Activated B cell treated with CpG ODN at 0.5 μM for 24 hours (primary cell): ENCODE measurements around the gene SPNS3. TPM values are rescaled to one million over a fixed set of nuclear protein-coding genes. Genes with fewer than 3 reads are reported as not detected.

Source experiments
- ATAC-seq: fragments of 200-7000 bp; cut with Tn5 transposase; one replicate; pipeline ENCODE4 v1.10.0; 2021; ENCODE audit warnings: low read depth, mild to moderate bottlenecking, moderate library complexity
- CTCF ChIA-PET: fragments of 350-600 bp; sonication (Branson Sonifier 250); formaldehyde crosslinking; loops from one replicate; lab custom pipeline; 2021; ENCODE audit warnings: antibody characterized with exemption; lab: Charles Lee
- POLR2A ChIA-PET: fragments of 350-600 bp; sonication (Branson Sonifier 250); formaldehyde crosslinking; loops from one replicate; lab custom pipeline; 2021; ENCODE audit warnings: antibody characterized with exemption; lab: Charles Lee
- DNase-seq: peaks from one replicate; pipeline ENCODE4 v3.0.0; 2022
- H3K27ac Mint-ChIP-seq: one replicate; pipeline ENCODE4 v1.8.0; 2020; ENCODE audit warnings: mixed read lengths
- H3K27me3 Mint-ChIP-seq: one replicate; pipeline ENCODE4 v1.8.0; 2021; ENCODE audit warnings: mixed read lengths
- H3K36me3 Mint-ChIP-seq: one replicate; pipeline ENCODE4 v1.8.0; 2021; ENCODE audit warnings: low read depth, mixed read lengths
- H3K4me1 Mint-ChIP-seq: one replicate; pipeline ENCODE4 v1.8.0; 2021; ENCODE audit warnings: mixed read lengths
- H3K4me3 Mint-ChIP-seq: one replicate; pipeline ENCODE4 v1.8.0; 2020; ENCODE audit warnings: mild to moderate bottlenecking, mixed read lengths
- H3K9me3 Mint-ChIP-seq: one replicate; pipeline ENCODE4 v1.8.0; 2020; ENCODE audit warnings: mixed read lengths
- intact Hi-C: fragments of 100-400 bp; cut with micrococcal nuclease; formaldehyde crosslinking; loops from one replicate; pipeline ENCODE4 v1.15.1; 2024
- total RNA-seq: library from RNA; stranded (reverse); gene quantifications from 2 replicates; pipeline ENCODE4 v1.2.3, GENCODE V29; 2022
- TF ChIP-seq, protein P1 (sequence below): fragments of 200-600 bp; IDR thresholded peaks from one replicate; pipeline ENCODE4 v1.8.0; 2022; ENCODE audit warnings: antibody characterized with exemption, mild to moderate bottlenecking

SPNS3 gene
- total RNA-seq, 1 donor from 2014 or later: 2.5 TPM

DNA sequence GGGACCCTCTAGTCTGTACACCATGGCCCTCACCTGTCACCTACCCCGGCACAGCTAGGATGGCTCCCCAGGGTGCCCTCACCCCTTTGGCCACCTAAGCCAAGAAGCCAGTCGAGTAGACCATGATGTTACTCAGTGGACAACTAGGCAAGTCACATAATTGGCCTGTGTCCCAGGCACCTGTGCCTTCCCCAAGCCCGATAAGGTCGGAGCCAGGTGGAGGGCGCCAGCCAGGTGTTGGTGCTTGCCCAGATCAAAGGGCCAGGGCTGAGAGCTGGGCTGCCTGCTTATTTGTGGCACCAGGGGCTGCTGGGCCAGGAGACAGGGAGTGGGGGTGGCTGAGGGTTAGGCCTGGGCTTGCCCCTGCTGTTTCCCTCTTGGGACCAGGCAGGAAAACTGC is 81.8 kb downstream of the SPNS3 start:
- TF ChIP-seq, protein P1, sequence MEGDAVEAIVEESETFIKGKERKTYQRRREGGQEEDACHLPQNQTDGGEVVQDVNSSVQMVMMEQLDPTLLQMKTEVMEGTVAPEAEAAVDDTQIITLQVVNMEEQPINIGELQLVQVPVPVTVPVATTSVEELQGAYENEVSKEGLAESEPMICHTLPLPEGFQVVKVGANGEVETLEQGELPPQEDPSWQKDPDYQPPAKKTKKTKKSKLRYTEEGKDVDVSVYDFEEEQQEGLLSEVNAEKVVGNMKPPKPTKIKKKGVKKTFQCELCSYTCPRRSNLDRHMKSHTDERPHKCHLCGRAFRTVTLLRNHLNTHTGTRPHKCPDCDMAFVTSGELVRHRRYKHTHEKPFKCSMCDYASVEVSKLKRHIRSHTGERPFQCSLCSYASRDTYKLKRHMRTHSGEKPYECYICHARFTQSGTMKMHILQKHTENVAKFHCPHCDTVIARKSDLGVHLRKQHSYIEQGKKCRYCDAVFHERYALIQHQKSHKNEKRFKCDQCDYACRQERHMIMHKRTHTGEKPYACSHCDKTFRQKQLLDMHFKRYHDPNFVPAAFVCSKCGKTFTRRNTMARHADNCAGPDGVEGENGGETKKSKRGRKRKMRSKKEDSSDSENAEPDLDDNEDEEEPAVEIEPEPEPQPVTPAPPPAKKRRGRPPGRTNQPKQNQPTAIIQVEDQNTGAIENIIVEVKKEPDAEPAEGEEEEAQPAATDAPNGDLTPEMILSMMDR: no peak
- ATAC-seq (no peak), DNase-seq (no peak)
- intact Hi-C loops: no loop called here
- CTCF ChIA-PET: no interaction called here
- no peak overlapping the region for H3K27ac Mint-ChIP-seq
- POLR2A ChIA-PET: no interaction called here
- no peaks in the 10 kb centered on the region for H3K9me3 Mint-ChIP-seq
- H3K36me3 Mint-ChIP-seq: no peaks in the 10 kb centered on the region
- peaks cover 6% of the 10 kb centered on the region for H3K27me3 Mint-ChIP-seq
- no peaks in the 10 kb centered on the region for H3K4me1 Mint-ChIP-seq
- no peak overlapping the region for H3K4me3 Mint-ChIP-seq

DNA sequence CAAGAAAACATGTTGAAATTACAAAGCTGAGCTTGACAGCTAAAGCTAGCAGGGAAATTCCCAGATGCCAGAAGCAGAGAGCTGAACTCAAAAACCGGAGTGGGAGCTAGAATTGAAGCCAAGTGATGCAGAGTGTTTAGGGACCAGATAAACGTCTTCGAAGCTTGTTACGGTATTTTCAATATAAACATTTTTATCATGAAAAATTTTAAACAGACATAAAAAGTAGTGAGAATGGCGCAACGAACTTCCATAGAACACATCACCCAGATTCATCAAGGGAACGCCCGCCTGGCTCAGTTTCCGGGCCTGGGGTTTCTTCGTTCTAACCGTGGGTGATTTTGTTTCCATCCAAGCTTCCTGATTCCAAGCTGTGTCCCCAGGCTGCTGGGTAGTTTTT is 83.0 kb downstream of the SPNS3 start:
- Mint-ChIP-seq H3K9me3 (no peaks in the 10 kb centered on the region), H3K27me3 (no peaks in the 10 kb centered on the region), H3K4me1 (no peaks in the 10 kb centered on the region), H3K4me3 (no peak overlapping the region), H3K36me3 (no peaks in the 10 kb centered on the region), H3K27ac (no peak overlapping the region)
- DNase-seq: no peak
- ATAC-seq: no peak
- POLR2A ChIA-PET: interaction anchor here (0.7 kb wide), 1 partner anchor 1705 kb away, joined by 7 read pairs; no protein-coding TSS in a partner anchor
- TF ChIP-seq, protein P1: no peak
- intact Hi-C loops: no loop called here
- CTCF ChIA-PET: no interaction called here

DNA sequence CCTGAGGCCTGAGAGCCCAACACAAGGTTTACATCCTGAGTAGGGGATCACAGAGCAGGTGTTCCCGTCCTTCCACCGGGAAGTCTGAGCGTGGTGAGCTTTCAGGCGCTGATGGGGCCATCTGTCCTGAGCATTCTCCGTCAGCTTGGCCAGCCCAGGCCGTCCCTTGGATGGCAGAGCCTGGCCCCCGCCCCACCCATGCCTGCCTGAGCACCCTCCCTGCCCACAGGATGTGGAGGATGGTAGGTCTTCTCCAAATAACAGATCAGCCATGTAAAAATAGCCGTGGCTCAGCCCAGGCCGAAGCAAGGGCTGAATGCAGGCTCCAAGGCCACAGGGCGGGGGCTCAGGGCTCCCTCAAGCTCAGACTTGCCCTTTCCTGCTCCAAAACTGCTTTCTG is 85.2 kb downstream of the SPNS3 start:
- H3K4me3 Mint-ChIP-seq: peak overlapping the region; percentile 41
- intact Hi-C loops: no loop called here
- ATAC-seq (no peak), DNase-seq (no peak)
- no peaks in the 10 kb centered on the region for H3K9me3 Mint-ChIP-seq
- no peaks in the 10 kb centered on the region for H3K27me3 Mint-ChIP-seq
- ChIA-PET POLR2A (no interaction called here), CTCF (no interaction called here)
- TF ChIP-seq, protein P1: no peak
- H3K4me1 Mint-ChIP-seq: peaks cover 3% of the 10 kb centered on the region
- H3K36me3 Mint-ChIP-seq: no peaks in the 10 kb centered on the region
- H3K27ac Mint-ChIP-seq: no peak overlapping the region

DNA sequence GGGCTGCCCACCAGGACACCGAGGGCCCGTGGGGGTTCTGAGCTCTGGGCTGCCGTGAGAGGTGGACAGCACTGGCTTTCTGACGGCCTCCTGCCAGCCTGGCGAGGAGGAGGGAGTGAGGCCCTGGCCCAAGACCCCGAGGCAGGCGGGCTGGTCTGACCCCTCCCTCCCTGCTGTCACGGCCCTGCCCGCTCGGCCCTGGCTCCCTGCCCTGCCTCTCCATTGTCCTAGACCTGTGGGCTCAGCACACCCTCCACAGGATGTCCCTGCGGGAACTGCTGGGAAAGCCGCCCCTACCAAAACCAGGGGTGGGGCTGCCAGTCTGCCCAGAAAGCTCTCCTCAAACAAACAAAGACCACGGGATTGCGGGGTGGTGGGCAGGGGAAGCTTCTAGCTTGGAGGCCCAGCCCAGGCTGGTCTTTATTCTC is 85.6 kb downstream of the SPNS3 start:
- Mint-ChIP-seq H3K4me1 (peaks cover 6% of the 10 kb centered on the region), H3K36me3 (no peaks in the 10 kb centered on the region), H3K9me3 (no peaks in the 10 kb centered on the region), H3K4me3 (no peak overlapping the region), H3K27me3 (no peaks in the 10 kb centered on the region), H3K27ac (no peak overlapping the region)
- ChIA-PET CTCF (no interaction called here), POLR2A (no interaction called here)
- intact Hi-C loops: no loop called here
- TF ChIP-seq, protein P1: no peak
- ATAC-seq: no peak
- no peak for DNase-seq

DNA sequence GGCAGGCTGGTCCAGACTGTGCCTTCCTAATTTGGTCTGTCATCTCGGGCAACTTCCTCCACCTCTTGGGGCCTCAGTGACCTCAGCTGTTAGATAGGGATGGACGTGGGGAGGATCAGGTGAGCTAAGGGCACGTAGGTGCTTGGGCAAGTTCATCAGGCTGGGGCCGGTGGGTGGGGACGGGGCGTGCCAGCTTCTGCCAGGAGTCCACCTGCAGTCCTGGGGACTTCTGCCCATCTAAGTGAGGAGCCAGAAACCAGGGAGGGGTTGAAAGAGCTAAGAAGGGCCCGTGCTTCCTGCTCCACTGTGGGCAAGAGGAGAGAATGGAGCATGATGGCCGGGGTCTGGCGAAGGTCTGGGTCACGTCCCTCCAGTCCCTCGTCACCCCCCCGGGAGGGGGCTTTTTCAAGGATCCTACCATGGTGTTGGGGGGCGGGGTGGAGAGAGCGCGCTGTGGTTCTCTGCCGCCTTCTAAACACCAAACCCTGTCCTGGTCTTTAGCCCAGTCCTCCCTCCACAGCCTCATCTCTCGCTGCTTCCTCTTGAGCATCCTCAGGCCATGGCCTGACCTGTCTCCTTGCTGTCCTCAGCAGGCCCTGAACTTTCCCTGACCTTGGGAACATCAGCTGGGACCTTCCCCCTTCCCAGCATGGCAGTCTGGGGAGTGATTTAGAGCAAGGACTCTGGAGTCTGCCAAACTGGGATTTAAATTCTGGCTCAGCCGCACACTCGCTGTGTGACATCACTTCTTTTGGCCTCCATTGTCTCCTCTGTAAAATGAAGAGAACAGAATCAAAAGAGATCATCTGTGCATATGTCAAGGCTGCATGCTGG is 86.5 kb downstream of the SPNS3 start:
- H3K9me3 Mint-ChIP-seq: no peaks in the 10 kb centered on the region
- TF ChIP-seq, protein P1: no peak
- DNase-seq (no peak), ATAC-seq (no peak)
- H3K4me1 Mint-ChIP-seq: peaks cover 6% of the 10 kb centered on the region
- no peak overlapping the region for H3K4me3 Mint-ChIP-seq
- H3K27me3 Mint-ChIP-seq: no peaks in the 10 kb centered on the region
- H3K27ac Mint-ChIP-seq: no peak overlapping the region
- ChIA-PET POLR2A (no interaction called here), CTCF (no interaction called here)
- no peaks in the 10 kb centered on the region for H3K36me3 Mint-ChIP-seq
- intact Hi-C loops: no loop called here
